Measurements from ENCODE around the gene SLC28A2.

The SLC28A2 gene

GRCh38 chr15:45320581-45321205, 68.7 kb downstream of the SLC28A2 start:
- no peak for DNase-seq (ENCODE audit: low spot score in 2 of 2)
- Histone ChIP-seq H3K36me3 (replicated peaks) (no peaks in the 10 kb centered on the region), H3K27me3 (ENCODE audit: low read depth) (no peaks in the 10 kb centered on the region), H3K9me3 (peaks cover 3% of the 10 kb centered on the region; the same call in 1 of the 2 replicates), H3K4me3 (no peak overlapping the region), H3K4me1 (no peaks in the 10 kb centered on the region)
- in situ Hi-C loops (cut with MboI; ENCODE audit: low sequenced_read_pairs) = no loop called here

GRCh38 chr15:45326280-45326679, 74.2 kb downstream of the SLC28A2 start:
- in situ Hi-C loops (cut with MboI; ENCODE audit: low sequenced_read_pairs) = no loop called here
- no peaks in the 10 kb centered on the region for H3K9me3 ChIP-seq
- no peak overlapping the region for H3K4me3 ChIP-seq
- DNase-seq (ENCODE audit: low spot score in 2 of 2) = no peak
- no peaks in the 10 kb centered on the region for H3K36me3 ChIP-seq (replicated peaks)
- peaks cover 19% of the 10 kb centered on the region for H3K4me1 ChIP-seq
- no peaks in the 10 kb centered on the region for H3K27me3 ChIP-seq (ENCODE audit: low read depth)

- Histone ChIP-seq H3K27me3 (ENCODE audit: low read depth) (no peaks in the 10 kb centered on the region), H3K9me3 (no peaks in the 10 kb centered on the region), H3K4me1 (peaks cover 19% of the 10 kb centered on the region), H3K36me3 (replicated peaks) (no peaks in the 10 kb centered on the region), H3K4me3 (no peak overlapping the region)
- DNase-seq (ENCODE audit: low spot score in 2 of 2) = peak; percentile 74 to 85
- in situ Hi-C loops (cut with MboI; ENCODE audit: low sequenced_read_pairs) = no loop called here
These were observed 74.7 kb downstream of the SLC28A2 start for GRCh38 chr15:45326741-45327140.
